Keratinocyte (primary cell): ENCODE results near the gene ADM2. TPM values are rescaled to one million over a fixed set of nuclear protein-coding genes. Genes with fewer than 3 reads are reported as not detected.

ENCODE experiments used
- DNase-seq: peaks from one replicate; pipeline ENCODE4 v3.0.0-alpha.2; 2011; ENCODE audit warnings: low read depth, missing footprints, low spot score
- FAIRE-seq: peaks from 2 replicates; lab custom pipeline; 2011; peaks lifted over from hg19 to GRCh38; lab: Jason Lieb, UNC
- H2AFZ ChIP-seq: 2 replicates; pipeline ENCODE4 v1.6.0; 2012; ENCODE audit warnings: low read length, control low read depth, inconsistent platforms; ENCODE audit not compliant: control insufficient read depth
- H3K27ac ChIP-seq: 2 replicates; pipeline ENCODE4 v1.5.1; 2011; ENCODE audit warnings: low read length; ENCODE audit not compliant: control insufficient read depth, insufficient read depth
- H3K27me3 ChIP-seq: 3 replicates; pipeline ENCODE4 v1.6.0; 2011; ENCODE audit warnings: low read length; ENCODE audit not compliant: control insufficient read depth, insufficient read depth; ENCODE audit errors: extremely low read depth
- H3K36me3 ChIP-seq, 2 experiments: 2 replicates in 1 of 2; 3 replicates in 1 of 2; pipeline ENCODE4 v1.5.1; 2011; ENCODE audit warnings: low read length in 2 of 2, mild to moderate bottlenecking in 1 of 2; ENCODE audit not compliant: control insufficient read depth in 2 of 2, insufficient read depth in 2 of 2; ENCODE audit errors: extremely low read depth in 1 of 2
- H3K4me1 ChIP-seq: 3 replicates; pipeline ENCODE4 v1.5.1; 2011; ENCODE audit warnings: low read length; ENCODE audit not compliant: control insufficient read depth, insufficient read depth; ENCODE audit errors: extremely low read depth
- H3K4me2 ChIP-seq: 3 replicates; pipeline ENCODE4 v1.6.0; 2011; ENCODE audit warnings: low read depth, low read length; ENCODE audit not compliant: control insufficient read depth, insufficient read depth; ENCODE audit errors: extremely low read depth
- H3K4me3 ChIP-seq, 3 experiments: fragments of 200-600 bp in 1 of 3; sonication (generic) in 1 of 3; 2 replicates in 2 of 3; 3 replicates in 1 of 3; pipeline ENCODE4 v1.5.1; 2011 to 2016; ENCODE audit warnings: low read length in 3 of 3, mild to moderate bottlenecking in 3 of 3, control low read depth in 2 of 3, inconsistent platforms in 1 of 3, low read depth in 1 of 3, mixed read lengths in 1 of 3, mixed run types in 1 of 3, moderate library complexity in 1 of 3; ENCODE audit not compliant: control insufficient read depth in 2 of 3, insufficient read depth in 2 of 3; ENCODE audit errors: extremely low read depth in 1 of 3
- H3K79me2 ChIP-seq: 2 replicates; pipeline ENCODE4 v1.6.0; 2012; ENCODE audit warnings: low read length; ENCODE audit not compliant: control insufficient read depth, insufficient read depth
- H3K9ac ChIP-seq: 3 replicates; pipeline ENCODE4 v1.6.0; 2011; ENCODE audit warnings: low read length; ENCODE audit not compliant: control insufficient read depth, insufficient read depth; ENCODE audit errors: extremely low read depth
- H3K9me1 ChIP-seq: 3 replicates; pipeline ENCODE4 v1.6.0; 2011; ENCODE audit warnings: low read length; ENCODE audit not compliant: control insufficient read depth, insufficient read depth; ENCODE audit errors: extremely low read depth
- H3K9me3 ChIP-seq: 2 replicates; pipeline ENCODE4 v1.5.1; 2012; ENCODE audit warnings: low read depth, low read length; ENCODE audit not compliant: control insufficient read depth
- H4K20me1 ChIP-seq: 3 replicates; pipeline ENCODE4 v1.6.0; 2011; ENCODE audit warnings: low read length; ENCODE audit not compliant: control insufficient read depth, insufficient read depth; ENCODE audit errors: extremely low read depth
- EZH2 ChIP-seq: IDR thresholded peaks from one replicate; pipeline ENCODE4 v1.6.1; 2012; ENCODE audit warnings: inconsistent platforms, mild to moderate bottlenecking, low read length, moderate library complexity
- dilution Hi-C: fragments of 300-500 bp; cut with MboI; formaldehyde crosslinking; loops from one replicate; pipeline ENCODE4 v1.7.0; 2020; ENCODE audit warnings: low sequenced_read_pairs; ENCODE audit not compliant: extremely low pct_ligation_motif_present
- polyA plus RNA-seq, 5 experiments: library from polyadenylated mRNA; depleted of rRNA in 3 of 5; stranded (reverse) in 3 of 5; stranded (forward) in 1 of 5; unstranded in 1 of 5; fragments of >200 nt; gene quantifications; 1 replicate in 1 of 5; 2 replicates in 3 of 5; 3 replicates in 1 of 5; pipeline versions ENCODE4 v1.2.1 to v1.2.3, GENCODE V29; 2011 to 2012; ENCODE audit warnings: missing spikeins in 2 of 5, low read depth in 1 of 5, low replicate concordance in 1 of 5
- TF ChIP-seq, protein P1 (sequence below), 3 experiments: IDR thresholded peaks in 1 of 3; conservative IDR thresholded peaks in 1 of 3; optimal IDR thresholded peaks in 1 of 3; 2 replicates in 2 of 3; 3 replicates in 1 of 3; pipeline versions ENCODE3 to v1.5.1; 2011; ENCODE audit warnings: low read length in 3 of 3, mild to moderate bottlenecking in 3 of 3, moderate library complexity in 2 of 3, control low read depth in 1 of 3, inconsistent platforms in 1 of 3; ENCODE audit not compliant: insufficient read depth in 2 of 3; ENCODE audit errors: extremely low read depth in 1 of 3

The ADM2 gene
- polyA plus RNA-seq, 1 donor (not counting 4 experiments of a cell fraction or from before 2014, with no cell fraction given), result 0.21 TPM

- Histone ChIP-seq H3K4me2 (peak within 1 kb of the TSS; percentile 85), H2AFZ (peak within 1 kb of the TSS; percentile 12), H3K27ac (peak within 1 kb of the TSS; percentile 76), H3K4me1 (peaks cover 10% of the 10 kb centered on the region), H3K9ac (peak within 1 kb of the TSS; percentile 90), H3K9me1 (no peaks in the 10 kb centered on the region), H3K4me3 (peak within 1 kb of the TSS; percentile 50 to 79 (median 58)), H3K27me3 (peaks cover 11% of the 10 kb centered on the region), H4K20me1 (no peaks in the 10 kb centered on the region), H3K36me3 (peaks cover 0 to 2% of the 10 kb centered on the region in 2 experiments), H3K9me3 (no peaks in the 10 kb centered on the region), H3K79me2 (no peaks in the 10 kb centered on the region)
- FAIRE-seq (no peak), DNase-seq (no peak)
- TF ChIP-seq EZH2, result no peak
- TF ChIP-seq, protein P1, sequence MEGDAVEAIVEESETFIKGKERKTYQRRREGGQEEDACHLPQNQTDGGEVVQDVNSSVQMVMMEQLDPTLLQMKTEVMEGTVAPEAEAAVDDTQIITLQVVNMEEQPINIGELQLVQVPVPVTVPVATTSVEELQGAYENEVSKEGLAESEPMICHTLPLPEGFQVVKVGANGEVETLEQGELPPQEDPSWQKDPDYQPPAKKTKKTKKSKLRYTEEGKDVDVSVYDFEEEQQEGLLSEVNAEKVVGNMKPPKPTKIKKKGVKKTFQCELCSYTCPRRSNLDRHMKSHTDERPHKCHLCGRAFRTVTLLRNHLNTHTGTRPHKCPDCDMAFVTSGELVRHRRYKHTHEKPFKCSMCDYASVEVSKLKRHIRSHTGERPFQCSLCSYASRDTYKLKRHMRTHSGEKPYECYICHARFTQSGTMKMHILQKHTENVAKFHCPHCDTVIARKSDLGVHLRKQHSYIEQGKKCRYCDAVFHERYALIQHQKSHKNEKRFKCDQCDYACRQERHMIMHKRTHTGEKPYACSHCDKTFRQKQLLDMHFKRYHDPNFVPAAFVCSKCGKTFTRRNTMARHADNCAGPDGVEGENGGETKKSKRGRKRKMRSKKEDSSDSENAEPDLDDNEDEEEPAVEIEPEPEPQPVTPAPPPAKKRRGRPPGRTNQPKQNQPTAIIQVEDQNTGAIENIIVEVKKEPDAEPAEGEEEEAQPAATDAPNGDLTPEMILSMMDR (optimal IDR thresholded peaks at IDR 0.05 in 1 of 3, IDR thresholded peaks at IDR 0.05 in 1 of 3, conservative IDR thresholded peaks at IDR 0.05 in 1 of 3; ENCODE audit: extremely low read depth in 1 of 3, insufficient read depth in 2 of 3, low read length in 3 of 3), result no peak
- dilution Hi-C loops, result no loop called here
These were observed 48.7 kb downstream of the ADM2 start, which contains the start of gene TYMP for GRCh38 chr22:50529897-50530579. Gene TYMP, minus strand, starts transcription at chr22:50530012. Its CDS starts 303 bp downstream, at chr22:50529709.

- no peak overlapping the region for H2AFZ ChIP-seq
These were observed 49.2 kb downstream of the ADM2 start for GRCh38 chr22:50530580-50530876.

More at GRCh38 chr22:50530580-50530876, 49.2 kb downstream of the ADM2 start:
- FAIRE-seq (no peak), DNase-seq (no peak)
- peak overlapping the region; percentile 50 to 79 (median 58) for H3K4me3 ChIP-seq
- peak overlapping the region; percentile 68 for H3K27ac ChIP-seq
- H3K27me3 ChIP-seq, result peaks cover 11% of the 10 kb centered on the region
- no peaks in the 10 kb centered on the region for H3K9me1 ChIP-seq
- peaks cover 10% of the 10 kb centered on the region for H3K4me1 ChIP-seq
- no peaks in the 10 kb centered on the region for H4K20me1 ChIP-seq
- TF ChIP-seq, protein P1 (optimal IDR thresholded peaks at IDR 0.05 in 1 of 3, IDR thresholded peaks at IDR 0.05 in 1 of 3, conservative IDR thresholded peaks at IDR 0.05 in 1 of 3; ENCODE audit: extremely low read depth in 1 of 3, insufficient read depth in 2 of 3, low read length in 3 of 3), result no peak
- no peak for TF ChIP-seq EZH2
- no peaks in the 10 kb centered on the region for H3K9me3 ChIP-seq
- peaks cover 0 to 2% of the 10 kb centered on the region in 2 experiments for H3K36me3 ChIP-seq
- peak overlapping the region; percentile 85 for H3K4me2 ChIP-seq
- peak overlapping the region; percentile 90 for H3K9ac ChIP-seq
- dilution Hi-C loops, result no loop called here
- no peaks in the 10 kb centered on the region for H3K79me2 ChIP-seq
